Measurements from ENCODE around the gene TGM2. TPM values are rescaled to one million over a fixed set of nuclear protein-coding genes. Genes with fewer than 3 reads are reported as not detected.

Gene TGM2
- total RNA-seq, 3 donors from 2014 or later = 0.52 to 0.71 (median 0.63) TPM

DNA sequence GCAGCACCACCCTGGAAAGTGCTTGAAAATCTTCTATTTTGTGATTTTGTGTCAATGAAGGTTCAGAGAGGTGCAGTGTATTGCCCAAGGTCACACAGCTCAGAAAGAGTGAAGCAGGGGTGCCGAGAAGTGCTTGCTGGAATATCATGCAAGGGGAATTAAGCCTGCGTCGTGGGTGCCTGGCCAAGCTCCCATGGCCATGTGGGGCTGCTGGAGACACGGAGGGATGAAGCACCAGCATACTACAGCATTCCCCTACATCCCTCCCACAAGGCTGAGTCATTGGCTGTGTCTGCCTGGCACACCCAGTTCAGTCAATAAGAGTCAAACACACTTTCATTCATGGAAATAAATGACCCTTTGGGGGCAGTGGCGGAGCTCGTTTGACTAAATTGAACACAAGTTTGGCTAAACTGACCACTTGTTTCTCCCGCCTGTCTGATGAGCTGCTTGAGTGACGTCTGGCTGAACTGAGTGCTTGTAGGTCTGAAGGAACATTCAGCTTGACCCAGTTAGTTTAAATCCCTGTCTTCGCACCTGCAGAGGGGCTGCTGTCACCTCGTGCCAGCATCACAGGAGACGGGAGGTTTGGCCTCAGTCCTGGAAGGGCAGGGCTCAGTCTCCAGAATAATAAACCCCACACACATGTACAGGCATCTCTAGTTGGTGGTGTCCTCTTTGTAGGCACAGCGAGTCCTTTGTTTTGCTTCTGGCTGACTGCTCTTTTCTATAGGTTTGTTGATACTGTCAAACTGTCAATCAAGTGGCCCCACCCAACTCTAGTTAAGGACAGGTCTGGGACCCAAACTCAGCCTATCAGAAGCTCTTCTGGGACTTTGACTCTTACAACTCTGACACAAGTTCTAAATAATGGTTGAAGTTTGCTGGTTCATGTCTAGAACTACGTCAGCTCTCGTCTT is 8.4 kb upstream of the TGM2 start:
- peaks cover 4% of the 10 kb centered on the region for H3K4me1 Mint-ChIP-seq (ENCODE audit: low read depth)
- H3K4me3 Mint-ChIP-seq = no peak overlapping the region
- H3K9me3 Mint-ChIP-seq = no peaks in the 10 kb centered on the region
- ATAC-seq = peak in 1 of 2 donors; percentile 37
- DNase-seq = no peak
- no peaks in the 10 kb centered on the region for H3K36me3 Mint-ChIP-seq (ENCODE audit: insufficient read depth)
- peaks cover 8% of the 10 kb centered on the region for H3K27me3 Mint-ChIP-seq (ENCODE audit: low read depth)

- Mint-ChIP-seq H3K27me3 (ENCODE audit: low read depth) (peaks cover under 1% of the 10 kb centered on the region), H3K4me3 (no peak overlapping the region), H3K4me1 (ENCODE audit: low read depth) (peaks cover 4% of the 10 kb centered on the region), H3K9me3 (no peaks in the 10 kb centered on the region), H3K36me3 (ENCODE audit: insufficient read depth) (no peaks in the 10 kb centered on the region)
- ATAC-seq = no peak
- no peak for DNase-seq
These were observed 7.3 kb upstream of the TGM2 start for GRCh38 chr20:38172408-38172807.

DNA sequence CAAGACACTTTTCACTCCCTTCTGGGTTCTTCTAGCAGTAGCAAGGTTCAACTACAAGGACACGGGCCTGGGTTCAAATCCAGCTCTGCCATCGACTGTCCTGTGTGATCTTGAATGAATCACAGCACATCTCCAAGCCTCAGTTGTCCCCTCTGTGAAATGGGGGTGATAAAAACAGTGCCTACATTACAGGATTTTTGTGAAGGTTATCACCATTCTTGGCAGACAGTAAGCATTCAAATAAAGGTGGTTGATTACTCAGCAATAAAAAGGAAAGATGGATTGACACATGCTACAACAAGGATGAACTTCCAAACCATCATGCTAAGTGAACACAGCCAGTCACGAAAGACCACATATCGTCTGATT is 6.6 kb upstream of the TGM2 start:
- DNase-seq (no peak), ATAC-seq (no peak)
- H3K27me3 Mint-ChIP-seq (ENCODE audit: low read depth) = no peaks in the 10 kb centered on the region
- H3K9me3 Mint-ChIP-seq = no peaks in the 10 kb centered on the region
- peaks cover 4% of the 10 kb centered on the region for H3K4me1 Mint-ChIP-seq (ENCODE audit: low read depth)
- no peaks in the 10 kb centered on the region for H3K36me3 Mint-ChIP-seq (ENCODE audit: insufficient read depth)
- no peak overlapping the region for H3K4me3 Mint-ChIP-seq

GRCh38 chr20:38170826-38171674 is 6.0 kb upstream of the TGM2 start:
- Mint-ChIP-seq H3K4me1 (ENCODE audit: low read depth) (peaks cover 4% of the 10 kb centered on the region), H3K36me3 (ENCODE audit: insufficient read depth) (no peaks in the 10 kb centered on the region), H3K27me3 (ENCODE audit: low read depth) (peaks cover 2% of the 10 kb centered on the region), H3K4me3 (no peak overlapping the region), H3K9me3 (no peaks in the 10 kb centered on the region)
- DNase-seq = no peak
- ATAC-seq = no peak

DNA sequence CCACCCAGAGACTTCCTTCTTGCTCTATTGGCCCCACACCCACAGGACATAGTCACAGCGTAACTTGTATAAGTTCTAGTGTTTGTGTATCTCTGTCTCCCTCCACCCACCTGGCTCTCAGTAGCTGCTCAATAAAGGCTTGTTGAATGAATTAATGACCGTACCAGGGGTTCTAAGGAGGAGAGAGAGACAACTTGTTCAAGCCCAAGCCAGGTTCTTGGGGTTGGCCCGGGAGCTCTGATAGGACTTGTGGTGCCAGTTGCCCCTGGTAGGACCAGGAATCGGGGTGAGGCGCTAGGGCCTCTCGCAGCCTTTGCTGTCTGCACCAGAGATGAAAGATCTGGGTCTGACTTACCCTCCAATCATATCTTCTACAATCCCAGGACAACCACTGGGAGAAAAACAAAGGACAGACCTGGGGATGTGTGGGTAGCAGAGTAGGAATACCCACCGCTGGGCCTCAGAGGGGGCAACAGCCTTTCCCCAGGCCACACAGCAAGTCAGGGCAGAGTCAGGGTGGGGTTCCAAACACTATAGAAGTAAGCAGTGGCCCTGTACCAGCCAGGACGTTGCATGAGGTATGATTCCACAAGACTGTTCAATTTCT is 5.3 kb upstream of the TGM2 start:
- Mint-ChIP-seq H3K27me3 (ENCODE audit: low read depth) (peaks cover 10% of the 10 kb centered on the region), H3K9me3 (no peaks in the 10 kb centered on the region), H3K4me1 (ENCODE audit: low read depth) (peaks cover 9% of the 10 kb centered on the region), H3K36me3 (ENCODE audit: insufficient read depth) (no peaks in the 10 kb centered on the region), H3K4me3 (no peak overlapping the region)
- ATAC-seq = no peak
- DNase-seq = no peak

GRCh38 chr20:38169636-38170193 is 4.6 kb upstream of the TGM2 start:
- no peak overlapping the region for H3K4me3 Mint-ChIP-seq
- peaks cover 14% of the 10 kb centered on the region for H3K27me3 Mint-ChIP-seq (ENCODE audit: low read depth)
- H3K4me1 Mint-ChIP-seq (ENCODE audit: low read depth) = peaks cover 9% of the 10 kb centered on the region
- H3K9me3 Mint-ChIP-seq = no peaks in the 10 kb centered on the region
- no peak for ATAC-seq
- DNase-seq = no peak
- no peaks in the 10 kb centered on the region for H3K36me3 Mint-ChIP-seq (ENCODE audit: insufficient read depth)

- DNase-seq (no peak), ATAC-seq (no peak)
- no peaks in the 10 kb centered on the region for H3K36me3 Mint-ChIP-seq (ENCODE audit: insufficient read depth)
- peaks cover 20% of the 10 kb centered on the region for H3K27me3 Mint-ChIP-seq (ENCODE audit: low read depth)
- no peak overlapping the region for H3K4me3 Mint-ChIP-seq
- H3K9me3 Mint-ChIP-seq = no peaks in the 10 kb centered on the region
- H3K4me1 Mint-ChIP-seq (ENCODE audit: low read depth) = peaks cover 9% of the 10 kb centered on the region
These were observed 3.9 kb upstream of the TGM2 start for GRCh38 chr20:38168791-38169589.

- peaks cover 24% of the 10 kb centered on the region for H3K27me3 Mint-ChIP-seq (ENCODE audit: low read depth)
- H3K9me3 Mint-ChIP-seq = no peaks in the 10 kb centered on the region
- DNase-seq (no peak), ATAC-seq (peak in 1 of 2 donors; percentile 49)
- peaks cover 9% of the 10 kb centered on the region for H3K4me1 Mint-ChIP-seq (ENCODE audit: low read depth)
- H3K36me3 Mint-ChIP-seq (ENCODE audit: insufficient read depth) = no peaks in the 10 kb centered on the region
- no peak overlapping the region for H3K4me3 Mint-ChIP-seq
These were observed 3.0 kb upstream of the TGM2 start for GRCh38 chr20:38167851-38168760.

DNA sequence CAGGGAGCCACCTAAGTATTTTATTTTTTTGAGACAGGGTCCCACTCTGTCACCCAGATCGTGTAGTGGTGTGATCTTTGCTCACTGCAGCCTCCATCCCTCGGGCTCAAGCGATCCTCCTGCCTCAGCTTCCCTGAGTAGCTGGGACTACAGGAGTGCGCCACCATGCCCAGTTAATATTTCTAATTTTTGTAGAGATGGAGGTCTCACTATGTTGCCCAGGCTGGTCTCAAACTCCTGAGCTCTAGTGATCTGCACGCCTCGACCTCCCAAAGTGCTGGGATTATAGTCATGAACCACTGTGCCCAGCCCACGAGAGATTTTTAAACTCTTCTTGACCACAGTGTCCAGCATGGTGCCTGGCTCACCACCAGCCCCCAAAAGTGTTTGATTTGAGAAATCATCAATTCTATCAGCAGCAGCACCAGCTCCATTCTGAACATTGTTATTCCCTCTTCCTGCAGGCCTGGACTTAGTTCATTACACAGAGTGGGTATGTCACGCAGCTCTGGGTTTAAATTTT is 2.3 kb upstream of the TGM2 start:
- ATAC-seq = no peak
- Mint-ChIP-seq H3K36me3 (ENCODE audit: insufficient read depth) (no peaks in the 10 kb centered on the region), H3K9me3 (no peaks in the 10 kb centered on the region), H3K27me3 (ENCODE audit: low read depth) (peaks cover 28% of the 10 kb centered on the region), H3K4me3 (no peak overlapping the region), H3K4me1 (ENCODE audit: low read depth) (peaks cover 9% of the 10 kb centered on the region)
- no peak for DNase-seq

- Mint-ChIP-seq H3K36me3 (ENCODE audit: insufficient read depth) (no peaks in the 10 kb centered on the region), H3K4me3 (no peak overlapping the region), H3K27me3 (ENCODE audit: low read depth) (peaks cover 28% of the 10 kb centered on the region), H3K9me3 (no peaks in the 10 kb centered on the region), H3K4me1 (ENCODE audit: low read depth) (peaks cover 9% of the 10 kb centered on the region)
- no peak for DNase-seq
- ATAC-seq = no peak
These were observed 1.7 kb upstream of the TGM2 start for GRCh38 chr20:38166703-38167233.

GRCh38 chr20:38165966-38166702 is 1.1 kb upstream of the TGM2 start:
- H3K9me3 Mint-ChIP-seq = no peaks in the 10 kb centered on the region
- H3K27me3 Mint-ChIP-seq (ENCODE audit: low read depth) = peaks cover 28% of the 10 kb centered on the region
- H3K4me3 Mint-ChIP-seq = no peak overlapping the region
- no peak for ATAC-seq
- no peak for DNase-seq
- no peaks in the 10 kb centered on the region for H3K36me3 Mint-ChIP-seq (ENCODE audit: insufficient read depth)
- H3K4me1 Mint-ChIP-seq (ENCODE audit: low read depth) = peaks cover 9% of the 10 kb centered on the region

- H3K36me3 Mint-ChIP-seq (ENCODE audit: insufficient read depth) = no peaks in the 10 kb centered on the region
- no peak for DNase-seq
- H3K9me3 Mint-ChIP-seq = no peaks in the 10 kb centered on the region
- H3K4me3 Mint-ChIP-seq = no peak overlapping the region
- peaks cover 28% of the 10 kb centered on the region for H3K27me3 Mint-ChIP-seq (ENCODE audit: low read depth)
- ATAC-seq = no peak
- peaks cover 9% of the 10 kb centered on the region for H3K4me1 Mint-ChIP-seq (ENCODE audit: low read depth)
These were observed 414 bp downstream of the TGM2 start for GRCh38 chr20:38164624-38165088.
